GM19397 (cell line): Measurements from ENCODE around the gene ADARB2.
"Not testable (repeated sequence)": the region's sequence is repeated elsewhere in the genome, so short reads cannot be mapped to it uniquely, and the experiment has no call there.

Source experiments
- ATAC-seq: cut with Tn5 transposase; IDR thresholded peaks from one replicate; pipeline ENCODE4 v1.9.1; 2021; ENCODE audit warnings: mild to moderate bottlenecking, moderate library complexity; ENCODE audit not compliant: unreplicated experiment

The ADARB2 gene

GRCh38 chr10:1474376-1475097 is 262.8 kb downstream of the ADARB2 start:
- ATAC-seq = no peak

GRCh38 chr10:1473874-1474273 is 263.5 kb downstream of the ADARB2 start:
- no peak for ATAC-seq

- ATAC-seq = no peak
These were observed 265.0 kb downstream of the ADARB2 start for GRCh38 chr10:1472178-1472958.

GRCh38 chr10:1468811-1469210 is 268.5 kb downstream of the ADARB2 start:
- ATAC-seq = no peak

GRCh38 chr10:1467334-1468076 is 269.8 kb downstream of the ADARB2 start:
- no peak for ATAC-seq

- no peak for ATAC-seq
These were observed 271.1 kb downstream of the ADARB2 start for GRCh38 chr10:1465993-1466764.

- no peak for ATAC-seq
These were observed 271.9 kb downstream of the ADARB2 start for GRCh38 chr10:1465418-1465911.

GRCh38 chr10:1464881-1465417 is 272.4 kb downstream of the ADARB2 start:
- ATAC-seq = no peak

GRCh38 chr10:1463971-1464370 is 273.4 kb downstream of the ADARB2 start:
- ATAC-seq = not testable (repeated sequence)

GRCh38 chr10:1462994-1463633 is 274.2 kb downstream of the ADARB2 start:
- no peak for ATAC-seq

GRCh38 chr10:1462521-1462920 is 274.8 kb downstream of the ADARB2 start:
- no peak for ATAC-seq

- no peak for ATAC-seq
These were observed 275.3 kb downstream of the ADARB2 start for GRCh38 chr10:1462032-1462431.

GRCh38 chr10:1461016-1461415 is 276.3 kb downstream of the ADARB2 start:
- no peak for ATAC-seq

- ATAC-seq = not testable (repeated sequence)
These were observed 277.7 kb downstream of the ADARB2 start for GRCh38 chr10:1459664-1460063.

- no peak for ATAC-seq
These were observed 282.4 kb downstream of the ADARB2 start for GRCh38 chr10:1454951-1455350.

GRCh38 chr10:1454428-1454827 is 282.9 kb downstream of the ADARB2 start:
- ATAC-seq = peak; percentile 97

- no peak for ATAC-seq
These were observed 284.5 kb downstream of the ADARB2 start for GRCh38 chr10:1452777-1453176.

- no peak for ATAC-seq
These were observed 285.4 kb downstream of the ADARB2 start for GRCh38 chr10:1451941-1452340.

GRCh38 chr10:1451362-1451888 is 285.9 kb downstream of the ADARB2 start:
- ATAC-seq = no peak
